Vagina (tissue), 2 donors: Measurements from ENCODE around the gene TRPM5. TPM values are rescaled to one million over a fixed set of nuclear protein-coding genes. Genes with fewer than 3 reads are reported as not detected.

Source experiments
- DNase-seq, 2 donors: peaks; one replicate each; pipeline ENCODE4 v3.0.0-alpha.2; 2017; ENCODE audit errors: extremely low spot score in 2 of 2
- H3K27ac ChIP-seq: fragments of 200-600 bp; sonication (generic); one replicate; pipeline ENCODE4 v1.5.1; 2019
- H3K27me3 ChIP-seq: fragments of 200-600 bp; sonication (generic); one replicate; pipeline ENCODE4 v1.5.1; 2019
- H3K36me3 ChIP-seq, 2 donors: fragments of 200-600 bp; sonication (generic); one replicate each; pipeline ENCODE4 v1.5.1; 2017 to 2019
- H3K4me1 ChIP-seq: fragments of 200-600 bp; sonication (generic); one replicate; pipeline ENCODE4 v1.5.1; 2019
- H3K4me3 ChIP-seq, 2 donors: fragments of 200-600 bp; sonication (generic); 1 replicate in 1 of 2; 2 replicates in 1 of 2; pipeline ENCODE4 v1.5.1; 2016 to 2019
- H3K9me3 ChIP-seq: fragments of 200-600 bp; sonication (generic); one replicate; pipeline ENCODE4 v1.5.1; 2019
- POLR2A ChIP-seq, 2 donors: fragments of 450-650 bp; IDR thresholded peaks; one replicate each; pipeline ENCODE4 v1.6.1; 2017; ENCODE audit warnings: antibody characterized with exemption in 2 of 2, mild to moderate bottlenecking in 2 of 2, moderate library complexity in 2 of 2
- POLR2AphosphoS5 ChIP-seq, 2 donors: sonication (generic); formaldehyde crosslinking; IDR thresholded peaks; one replicate each; pipeline ENCODE4 v1.9.0; 2017; ENCODE audit warnings: antibody characterized with exemption in 2 of 2, mild to moderate bottlenecking in 2 of 2, low read depth in 1 of 2; ENCODE audit not compliant: insufficient read depth in 1 of 2
- intact Hi-C: fragments of 100-400 bp; cut with DNase I; formaldehyde crosslinking; loops from one replicate; pipeline ENCODE4 v1.15.1; 2023
- total RNA-seq: library from RNA; depleted of rRNA; stranded (reverse); fragments of >200 nt; gene quantifications from one replicate; pipeline ENCODE4 v1.2.3, GENCODE V29; 2016
- TF ChIP-seq, protein P1 (sequence below), 3 experiments: fragments of 450-650 bp in 2 of 3; fragments of 200-600 bp in 1 of 3; sonication (generic) in 1 of 3; IDR thresholded peaks; one replicate each; pipeline ENCODE4 v1.5.1; 2017 to 2019; ENCODE audit warnings: antibody characterized with exemption in 3 of 3, mild to moderate bottlenecking in 2 of 3, moderate library complexity in 2 of 3

The TRPM5 gene
- total RNA-seq, 1 donor from 2014 or later, result not detected

DNA sequence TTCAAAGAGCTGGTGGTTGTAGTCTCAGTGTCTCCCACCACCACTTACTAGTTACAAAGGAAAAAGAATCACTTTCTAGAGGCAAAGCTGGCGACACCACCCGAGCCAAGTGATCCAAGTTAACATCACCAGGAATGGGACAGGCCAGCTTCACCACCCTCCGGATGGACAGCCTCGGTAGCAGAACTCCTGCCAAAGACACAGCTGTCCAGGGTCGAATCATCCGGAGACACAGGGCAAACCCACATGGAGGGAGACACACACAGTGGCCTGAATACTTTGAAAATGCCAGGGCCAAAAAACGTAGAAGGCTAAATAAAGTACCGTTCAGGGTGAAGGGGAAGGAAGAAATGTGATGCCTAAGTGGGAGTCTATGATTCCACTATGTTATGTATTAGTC lies 33.6 kb upstream of the TRPM5 start:
- no peaks in the 10 kb centered on the region for H3K4me1 ChIP-seq
- H3K36me3 ChIP-seq, result no peaks in the 10 kb centered on the region
- no peak for DNase-seq
- no peak for TF ChIP-seq POLR2A (IDR thresholded peaks at IDR 0.05)
- TF ChIP-seq, protein P1, sequence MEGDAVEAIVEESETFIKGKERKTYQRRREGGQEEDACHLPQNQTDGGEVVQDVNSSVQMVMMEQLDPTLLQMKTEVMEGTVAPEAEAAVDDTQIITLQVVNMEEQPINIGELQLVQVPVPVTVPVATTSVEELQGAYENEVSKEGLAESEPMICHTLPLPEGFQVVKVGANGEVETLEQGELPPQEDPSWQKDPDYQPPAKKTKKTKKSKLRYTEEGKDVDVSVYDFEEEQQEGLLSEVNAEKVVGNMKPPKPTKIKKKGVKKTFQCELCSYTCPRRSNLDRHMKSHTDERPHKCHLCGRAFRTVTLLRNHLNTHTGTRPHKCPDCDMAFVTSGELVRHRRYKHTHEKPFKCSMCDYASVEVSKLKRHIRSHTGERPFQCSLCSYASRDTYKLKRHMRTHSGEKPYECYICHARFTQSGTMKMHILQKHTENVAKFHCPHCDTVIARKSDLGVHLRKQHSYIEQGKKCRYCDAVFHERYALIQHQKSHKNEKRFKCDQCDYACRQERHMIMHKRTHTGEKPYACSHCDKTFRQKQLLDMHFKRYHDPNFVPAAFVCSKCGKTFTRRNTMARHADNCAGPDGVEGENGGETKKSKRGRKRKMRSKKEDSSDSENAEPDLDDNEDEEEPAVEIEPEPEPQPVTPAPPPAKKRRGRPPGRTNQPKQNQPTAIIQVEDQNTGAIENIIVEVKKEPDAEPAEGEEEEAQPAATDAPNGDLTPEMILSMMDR (IDR thresholded peaks at IDR 0.05), result no peak
- TF ChIP-seq POLR2AphosphoS5 (IDR thresholded peaks at IDR 0.05; ENCODE audit: insufficient read depth in 1 of 2, low read depth in 1 of 2), result no peak
- H3K27me3 ChIP-seq, result no peaks in the 10 kb centered on the region
- no peak overlapping the region for H3K27ac ChIP-seq
- intact Hi-C loops, result no loop called here
- H3K9me3 ChIP-seq, result no peaks in the 10 kb centered on the region
- no peak overlapping the region for H3K4me3 ChIP-seq

DNA sequence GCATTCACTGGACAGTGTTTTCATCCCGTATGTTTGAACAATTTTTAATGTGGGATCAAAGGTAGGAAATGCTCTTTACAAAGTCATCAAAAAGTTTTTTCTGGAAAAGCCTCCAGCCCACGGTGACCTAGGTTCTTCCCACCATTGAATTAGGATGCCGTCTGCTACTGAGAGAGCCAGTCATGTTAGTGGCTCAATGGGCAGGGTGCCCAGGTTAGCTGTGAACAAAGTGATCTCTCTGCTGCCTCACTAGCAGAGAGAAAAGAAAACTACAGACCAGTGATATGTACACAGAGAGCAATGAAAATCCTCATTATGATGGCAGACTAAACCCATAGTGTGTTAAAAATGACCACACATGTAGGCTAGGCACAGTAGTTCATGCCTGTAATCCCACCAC lies 32.9 kb upstream of the TRPM5 start:
- Histone ChIP-seq H3K36me3 (no peaks in the 10 kb centered on the region), H3K27ac (no peak overlapping the region), H3K27me3 (no peaks in the 10 kb centered on the region), H3K9me3 (no peaks in the 10 kb centered on the region), H3K4me1 (no peaks in the 10 kb centered on the region), H3K4me3 (no peak overlapping the region)
- DNase-seq, result no peak
- TF ChIP-seq POLR2AphosphoS5 (IDR thresholded peaks at IDR 0.05; ENCODE audit: insufficient read depth in 1 of 2, low read depth in 1 of 2) (no peak), POLR2A (IDR thresholded peaks at IDR 0.05) (no peak)
- TF ChIP-seq, protein P1 (IDR thresholded peaks at IDR 0.05), result no peak
- intact Hi-C loops, result no loop called here

DNA sequence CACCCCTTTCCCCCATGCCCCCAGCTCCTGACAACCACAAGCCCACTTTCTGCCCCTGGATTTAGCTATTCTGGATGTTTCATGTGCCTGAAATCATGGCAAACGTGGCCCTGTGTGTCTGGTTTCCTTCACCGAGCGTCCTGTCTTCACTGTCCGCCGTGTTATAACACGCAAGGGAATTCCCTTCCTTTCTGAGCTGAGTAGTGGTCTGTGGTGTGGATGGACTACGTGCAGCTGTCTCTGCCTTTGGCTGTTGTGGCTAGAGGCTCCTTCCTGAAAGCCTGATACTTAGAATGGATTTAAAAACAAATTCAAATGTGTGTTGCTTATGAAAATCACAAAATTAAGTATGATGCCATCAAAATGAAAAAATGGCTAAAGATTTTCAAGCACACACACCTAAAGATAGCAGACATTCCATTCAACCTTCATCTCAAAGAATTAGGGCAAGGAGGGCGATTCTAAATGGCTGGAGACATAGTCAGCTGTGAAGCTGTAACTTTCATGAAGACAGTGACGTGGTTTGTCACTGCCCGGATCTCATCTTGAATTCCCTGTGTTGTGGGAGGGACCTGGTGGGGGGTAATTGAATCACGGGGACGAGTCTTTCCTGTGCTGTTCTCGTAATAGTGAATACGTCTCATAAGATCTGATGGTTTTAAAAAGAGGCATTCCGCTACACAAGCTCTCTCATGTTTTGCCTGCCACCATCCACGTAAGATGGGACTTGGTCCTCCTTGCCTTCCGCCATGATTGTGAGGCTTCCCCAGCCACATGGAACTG lies 31.0 kb upstream of the TRPM5 start:
- H3K9me3 ChIP-seq, result no peaks in the 10 kb centered on the region
- TF ChIP-seq, protein P1 (IDR thresholded peaks at IDR 0.05), result no peak
- TF ChIP-seq POLR2AphosphoS5 (IDR thresholded peaks at IDR 0.05; ENCODE audit: insufficient read depth in 1 of 2, low read depth in 1 of 2) (no peak), POLR2A (IDR thresholded peaks at IDR 0.05) (no peak)
- H3K4me1 ChIP-seq, result no peaks in the 10 kb centered on the region
- no peak overlapping the region for H3K4me3 ChIP-seq
- intact Hi-C loops, result no loop called here
- DNase-seq, result peak in 1 of 2 donors; percentile 60
- no peaks in the 10 kb centered on the region for H3K27me3 ChIP-seq
- H3K36me3 ChIP-seq, result no peaks in the 10 kb centered on the region
- no peak overlapping the region for H3K27ac ChIP-seq

DNA sequence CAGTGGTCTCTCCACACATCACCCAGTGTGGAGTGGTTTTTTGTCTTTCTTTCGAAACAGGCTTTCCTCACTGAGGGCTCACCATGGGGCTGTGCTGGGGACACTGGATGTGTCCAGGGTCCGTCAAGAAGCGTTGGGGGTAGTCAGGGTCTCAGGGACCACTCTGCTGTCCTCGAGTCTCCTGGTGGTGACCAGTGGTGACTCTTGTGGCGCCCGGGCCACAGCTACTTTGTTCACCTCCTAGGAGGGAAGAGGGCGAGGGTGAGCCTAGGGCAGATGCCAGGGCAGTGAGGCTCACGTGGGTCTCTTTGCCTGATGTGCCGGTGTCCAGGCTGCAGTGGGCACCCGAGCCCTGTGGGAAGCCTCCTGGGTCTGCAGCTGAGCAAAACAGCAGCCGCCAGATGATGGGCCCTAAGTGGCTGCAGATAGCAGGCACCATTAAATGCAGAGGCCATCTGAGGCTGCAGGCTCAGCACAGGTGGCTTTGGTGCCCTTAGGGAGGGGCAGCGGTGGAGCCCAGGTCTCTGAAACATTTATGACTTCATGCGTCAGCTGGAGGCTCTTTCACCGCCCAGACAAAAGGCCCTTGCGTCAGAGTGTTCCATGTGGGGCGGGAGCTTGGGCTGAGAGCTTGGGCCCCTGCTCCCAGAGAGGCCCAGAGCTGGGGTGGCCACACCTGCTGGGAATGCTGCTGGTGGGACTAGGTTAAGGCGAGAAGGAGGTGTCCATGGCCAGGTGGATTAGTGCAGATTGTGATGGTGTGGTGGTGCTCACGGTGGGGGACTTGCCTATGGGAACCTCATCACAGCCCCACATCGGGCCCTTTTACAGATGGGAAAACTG lies 30.0 kb upstream of the TRPM5 start:
- no peaks in the 10 kb centered on the region for H3K36me3 ChIP-seq
- intact Hi-C loops, result no loop called here
- peak in 1 of 2 donors; percentile 71 for DNase-seq
- H3K27me3 ChIP-seq, result no peaks in the 10 kb centered on the region
- H3K4me3 ChIP-seq, result no peak overlapping the region
- H3K27ac ChIP-seq, result no peak overlapping the region
- H3K4me1 ChIP-seq, result no peaks in the 10 kb centered on the region
- TF ChIP-seq POLR2A (IDR thresholded peaks at IDR 0.05), result no peak
- TF ChIP-seq, protein P1 (IDR thresholded peaks at IDR 0.05), result no peak
- no peak for TF ChIP-seq POLR2AphosphoS5 (IDR thresholded peaks at IDR 0.05; ENCODE audit: insufficient read depth in 1 of 2, low read depth in 1 of 2)
- H3K9me3 ChIP-seq, result no peaks in the 10 kb centered on the region
